ENCODE results near the gene TBC1D13.
"Not testable (repeated sequence)": the region's sequence is repeated elsewhere in the genome, so short reads cannot be mapped to it uniquely, and the experiment has no call there.

Gene TBC1D13

GRCh38 chr9:128847803-128848202 lies 60.8 kb downstream of the TBC1D13 start:
- no peak for DNase-seq

- DNase-seq, result not testable (repeated sequence)
These were observed 64.0 kb downstream of the TBC1D13 start for GRCh38 chr9:128851024-128851423.

- peak; percentile 39 for DNase-seq
These were observed 64.9 kb downstream of the TBC1D13 start for GRCh38 chr9:128851779-128852600.

GRCh38 chr9:128852646-128853045 lies 65.6 kb downstream of the TBC1D13 start:
- not testable (repeated sequence) for DNase-seq

- not testable (repeated sequence) for DNase-seq
These were observed 67.4 kb downstream of the TBC1D13 start for GRCh38 chr9:128854454-128854853.

GRCh38 chr9:128858476-128858875 lies 71.4 kb downstream of the TBC1D13 start:
- DNase-seq, result not testable (repeated sequence)
